Measurements from ENCODE around the gene P2RX6. TPM values are rescaled to one million over a fixed set of nuclear protein-coding genes. Genes with fewer than 3 reads are reported as not detected.

The P2RX6 gene
- total RNA-seq, 1 donor from 2014 or later = not detected

GRCh38 chr22:20988573-20989322 lies 26.2 kb upstream of the P2RX6 start:
- H3K36me3 ChIP-seq (ENCODE audit: control insufficient read depth, insufficient read depth, low read length) = peaks cover 1% of the 10 kb centered on the region
- TF ChIP-seq CTCF (IDR thresholded peaks at IDR 0.05; ENCODE audit: insufficient read depth, low read length, poor library complexity, severe bottlenecking) = no peak
- no peak for DNase-seq (ENCODE audit: low read depth)
- H3K27me3 ChIP-seq (ENCODE audit: control insufficient read depth, insufficient read depth, low read length) = no peaks in the 10 kb centered on the region
- H3K4me3 ChIP-seq (ENCODE audit: low read depth, low read length) = no peak overlapping the region

GRCh38 chr22:20989323-20990138 lies 25.4 kb upstream of the P2RX6 start:
- H3K36me3 ChIP-seq (ENCODE audit: control insufficient read depth, insufficient read depth, low read length) = peaks cover 1% of the 10 kb centered on the region
- DNase-seq (ENCODE audit: low read depth) = no peak
- no peak for TF ChIP-seq CTCF (IDR thresholded peaks at IDR 0.05; ENCODE audit: insufficient read depth, low read length, poor library complexity, severe bottlenecking)
- no peaks in the 10 kb centered on the region for H3K27me3 ChIP-seq (ENCODE audit: control insufficient read depth, insufficient read depth, low read length)
- no peak overlapping the region for H3K4me3 ChIP-seq (ENCODE audit: low read depth, low read length)

- Histone ChIP-seq H3K36me3 (ENCODE audit: control insufficient read depth, insufficient read depth, low read length) (no peaks in the 10 kb centered on the region), H3K27me3 (ENCODE audit: control insufficient read depth, insufficient read depth, low read length) (no peaks in the 10 kb centered on the region), H3K4me3 (ENCODE audit: low read depth, low read length) (no peak overlapping the region)
- DNase-seq (ENCODE audit: low read depth) = no peak
- no peak for TF ChIP-seq CTCF (IDR thresholded peaks at IDR 0.05; ENCODE audit: insufficient read depth, low read length, poor library complexity, severe bottlenecking)
These were observed 24.5 kb upstream of the P2RX6 start for GRCh38 chr22:20990184-20991180.

GRCh38 chr22:20991252-20992055 lies 23.5 kb upstream of the P2RX6 start:
- no peaks in the 10 kb centered on the region for H3K36me3 ChIP-seq (ENCODE audit: control insufficient read depth, insufficient read depth, low read length)
- TF ChIP-seq CTCF (IDR thresholded peaks at IDR 0.05; ENCODE audit: insufficient read depth, low read length, poor library complexity, severe bottlenecking) = no peak
- H3K27me3 ChIP-seq (ENCODE audit: control insufficient read depth, insufficient read depth, low read length) = no peaks in the 10 kb centered on the region
- no peak for DNase-seq (ENCODE audit: low read depth)
- no peak overlapping the region for H3K4me3 ChIP-seq (ENCODE audit: low read depth, low read length)

GRCh38 chr22:20992056-20992442 lies 22.9 kb upstream of the P2RX6 start:
- Histone ChIP-seq H3K27me3 (ENCODE audit: control insufficient read depth, insufficient read depth, low read length) (no peaks in the 10 kb centered on the region), H3K4me3 (ENCODE audit: low read depth, low read length) (no peak overlapping the region), H3K36me3 (ENCODE audit: control insufficient read depth, insufficient read depth, low read length) (no peaks in the 10 kb centered on the region)
- no peak for TF ChIP-seq CTCF (IDR thresholded peaks at IDR 0.05; ENCODE audit: insufficient read depth, low read length, poor library complexity, severe bottlenecking)
- no peak for DNase-seq (ENCODE audit: low read depth)
